HepG2 (cell line): Measurements from ENCODE around the gene CTNNBL1. TPM values are rescaled to one million over a fixed set of nuclear protein-coding genes. Genes with fewer than 3 reads are reported as not detected.

Experiments
- BORCS8-MEF2B ChIP-seq: sonication (generic); formaldehyde crosslinking; IDR thresholded peaks from 2 replicates; pipeline ENCODE4 v1.8.0; 2022; ENCODE audit warnings: mild to moderate bottlenecking, missing genetic modification reagents
- EHMT2 ChIP-seq: fragments of 200-600 bp; sonication (generic); IDR thresholded peaks from 2 replicates; pipeline ENCODE4 v1.7.0; 2017; ENCODE audit warnings: antibody characterized with exemption, low read depth, low read length, borderline replicate concordance
- KAT2B ChIP-seq: fragments of 150-350 bp; IDR thresholded peaks from 2 replicates; pipeline ENCODE4 v1.6.1; 2014; ENCODE audit warnings: low read depth, low read length, borderline replicate concordance
- MXD4 ChIP-seq: IDR thresholded peaks from 2 replicates; pipeline ENCODE4 v1.6.1; 2016; ENCODE audit warnings: mild to moderate bottlenecking, missing biosample characterization, missing genetic modification reagents
- PAXIP1 ChIP-seq: sonication (generic); formaldehyde crosslinking; conservative IDR thresholded peaks from 2 replicates; pipeline ENCODE4 v1.4.0; 2020; ENCODE audit warnings: mild to moderate bottlenecking, missing genetic modification reagents, moderate library complexity
- RARG ChIP-seq: sonication (generic); formaldehyde crosslinking; IDR thresholded peaks from 2 replicates; pipeline ENCODE4 v1.4.0; 2020; ENCODE audit warnings: low read depth, mild to moderate bottlenecking, missing genetic modification reagents
- SMAD3 ChIP-seq: sonication (generic); formaldehyde crosslinking; IDR thresholded peaks from 2 replicates; pipeline ENCODE4 v1.4.0; 2020; ENCODE audit warnings: missing genetic modification reagents
- SNAPC4 ChIP-seq: sonication (generic); formaldehyde crosslinking; IDR thresholded peaks from 2 replicates; pipeline ENCODE4 v1.4.0; 2020; ENCODE audit warnings: mild to moderate bottlenecking, missing genetic modification reagents
- TARDBP ChIP-seq: sonication (generic); formaldehyde crosslinking; IDR thresholded peaks from 2 replicates; pipeline ENCODE4 v1.8.0; 2022; ENCODE audit warnings: mild to moderate bottlenecking, missing genetic modification reagents
- TBX3 ChIP-seq: fragments of 450-650 bp; IDR thresholded peaks from 2 replicates; pipeline ENCODE4 v1.6.1; 2017; ENCODE audit warnings: antibody characterized with exemption, mild to moderate bottlenecking, inconsistent platforms, borderline replicate concordance
- ZBTB8A ChIP-seq: sonication (generic); formaldehyde crosslinking; IDR thresholded peaks from 2 replicates; pipeline ENCODE4 v1.4.0; 2020; ENCODE audit warnings: mild to moderate bottlenecking, low read depth, missing genetic modification reagents, borderline replicate concordance
- ZIK1 ChIP-seq: sonication (generic); formaldehyde crosslinking; IDR thresholded peaks from 2 replicates; pipeline ENCODE4 v1.5.0; 2020; ENCODE audit warnings: mild to moderate bottlenecking, low read depth, missing genetic modification reagents, borderline replicate concordance
- ZNF160 ChIP-seq: sonication (generic); formaldehyde crosslinking; IDR thresholded peaks from 2 replicates; pipeline ENCODE4 v1.8.0; 2022; ENCODE audit warnings: mild to moderate bottlenecking, inconsistent platforms, missing genetic modification reagents
- ZNF275 ChIP-seq: sonication (generic); formaldehyde crosslinking; IDR thresholded peaks from 2 replicates; pipeline ENCODE4 v1.8.0; 2022; ENCODE audit warnings: missing genetic modification reagents, mild to moderate bottlenecking, inconsistent platforms, borderline replicate concordance
- ZNF3 ChIP-seq: IDR thresholded peaks from 2 replicates; pipeline ENCODE4 v1.7.0; 2017; ENCODE audit warnings: inconsistent platforms
- ZNF317 ChIP-seq: sonication (generic); formaldehyde crosslinking; IDR thresholded peaks from 2 replicates; pipeline ENCODE4 v1.5.0; 2020; ENCODE audit warnings: mild to moderate bottlenecking, missing genetic modification reagents
- ZNF556 ChIP-seq: sonication (generic); formaldehyde crosslinking; IDR thresholded peaks from 2 replicates; pipeline ENCODE4 v1.4.0; 2020; ENCODE audit warnings: mild to moderate bottlenecking, missing genetic modification reagents, borderline replicate concordance
- ZNF709 ChIP-seq: sonication (generic); formaldehyde crosslinking; IDR thresholded peaks from 2 replicates; pipeline ENCODE4 v1.5.0; 2020; ENCODE audit warnings: mild to moderate bottlenecking, missing genetic modification reagents
- ZNF83 ChIP-seq: sonication (generic); formaldehyde crosslinking; IDR thresholded peaks from 2 replicates; pipeline ENCODE4 v1.4.0; 2020; ENCODE audit warnings: missing genetic modification reagents, mild to moderate bottlenecking, borderline replicate concordance
- ZSCAN12 ChIP-seq: sonication (generic); formaldehyde crosslinking; IDR thresholded peaks from 2 replicates; pipeline ENCODE4 v1.9.0; 2021; ENCODE audit warnings: mild to moderate bottlenecking, missing genetic modification reagents
- polyA plus RNA-seq, 8 experiments: library from polyadenylated mRNA; depleted of rRNA in 3 of 8; stranded (reverse) in 7 of 8; unstranded in 1 of 8; fragments of >200 nt; fragmentation: Illumina TruSeq in 4 of 8; extraction: Trizol in 4 of 8; gene quantifications; 2 replicates each; pipeline versions ENCODE4 v1.2.1 to v1.2.3, GENCODE V29; 2011 to 2016; ENCODE audit warnings: low read depth in 4 of 8, missing spikeins in 1 of 8, mixed read lengths in 1 of 8; ENCODE audit not compliant: insufficient read depth in 1 of 8
- total RNA-seq, 5 experiments: library from RNA; depleted of rRNA; stranded (reverse); fragments of >200 nt; fragmentation: Illumina TruSeq; extraction: Trizol; gene quantifications; 2 replicates each; pipeline ENCODE4 v1.2.3, GENCODE V29; 2016; ENCODE audit warnings: low read depth in 1 of 5

The CTNNBL1 gene
- total and polyA plus RNA-seq, 2 of the 13 experiments (the other 11 are each of a cell fraction or from before 2014, with no cell fraction given), result 49.3 to 94.6 TPM

- TF ChIP-seq SNAPC4 (CRISPR knock-in tag) (no peak), RARG (CRISPR knock-in tag) (no peak), TARDBP (CRISPR knock-in tag) (no peak), BORCS8-MEF2B (CRISPR knock-in tag) (peak; percentile 64), SMAD3 (0 out of 2 replicates have a peak, but pooled peaks have one; percentile 20), ZNF556 (no peak), TBX3 (no peak), ZNF160 (CRISPR knock-in tag) (no peak), ZIK1 (CRISPR knock-in tag) (no peak), ZNF83 (CRISPR knock-in tag) (peak; percentile 33; the same call in 1 of the 2 replicates), PAXIP1 (CRISPR knock-in tag) (no peak), ZBTB8A (CRISPR knock-in tag) (no peak), ZNF709 (CRISPR knock-in tag) (no peak), ZSCAN12 (no peak), MXD4 (0 out of 2 replicates have a peak, but pooled peaks have one; percentile 28), EHMT2 (no peak), KAT2B (no peak), ZNF275 (CRISPR knock-in tag) (no peak), ZNF3 (CRISPR knock-in tag) (no peak), ZNF317 (CRISPR knock-in tag) (peak; percentile 61; the same call in 1 of the 2 replicates)
These were observed 221.0 kb downstream of the CTNNBL1 start (continued) for GRCh38 chr20:37914672-37915433.
